Endothelial cell of umbilical vein (primary cell): ENCODE results near the gene CCDC85C. TPM values are rescaled to one million over a fixed set of nuclear protein-coding genes. Genes with fewer than 3 reads are reported as not detected.

Experiments used
- BruUV-seq: library from RNA; stranded (reverse); fragments of 400-500 nt; replicated peaks from 2 replicates; lab custom pipeline; 2021; lab: Mats Ljungman, UMichigan
- CTCF ChIA-PET: fragments of 300-600, 350-600 bp; sonication (Branson Sonifier 250); formaldehyde crosslinking; loops from one replicate; lab custom pipeline; 2021; ENCODE audit warnings: antibody characterized with exemption, inconsistent platforms; lab: Charles Lee
- POLR2A ChIA-PET: fragments of 300-600, 350-600 bp; sonication (Branson Sonifier 250); formaldehyde crosslinking; loops from one replicate; lab custom pipeline; 2021; ENCODE audit warnings: antibody characterized with exemption, inconsistent platforms; lab: Charles Lee
- DNase-seq: peaks from one replicate; pipeline ENCODE4 v3.0.0-alpha.2; 2011; ENCODE audit warnings: low read depth, low spot score
- FAIRE-seq: peaks from 2 replicates; lab custom pipeline; 2011; peaks lifted over from hg19 to GRCh38; lab: Jason Lieb, UNC
- H2AFZ ChIP-seq: 2 replicates; pipeline ENCODE4 v1.6.0; 2012; ENCODE audit warnings: low read depth, low read length, control low read depth, inconsistent platforms
- H3K27ac ChIP-seq: 2 replicates; pipeline ENCODE4 v1.5.1; 2011; ENCODE audit warnings: low read depth, mild to moderate bottlenecking, control low read depth, low read length, moderate library complexity; ENCODE audit not compliant: insufficient read depth
- H3K27me3 ChIP-seq, 2 experiments: 2 replicates each; pipeline versions ENCODE4 v1.6.0 to v1.6.1; 2011; ENCODE audit warnings: low read length in 2 of 2, mixed read lengths in 1 of 2; ENCODE audit not compliant: control insufficient read depth in 2 of 2, insufficient read depth in 2 of 2
- H3K36me3 ChIP-seq, 2 experiments: 2 replicates in 1 of 2; 3 replicates in 1 of 2; pipeline ENCODE4 v1.5.1; 2011; ENCODE audit warnings: low read length in 2 of 2, mild to moderate bottlenecking in 1 of 2, moderate library complexity in 1 of 2; ENCODE audit not compliant: control insufficient read depth in 2 of 2, insufficient read depth in 2 of 2; ENCODE audit errors: extremely low read depth in 1 of 2
- H3K4me1 ChIP-seq: 3 replicates; pipeline ENCODE4 v1.5.1; 2011; ENCODE audit warnings: mild to moderate bottlenecking, low read length; ENCODE audit not compliant: control insufficient read depth, insufficient read depth; ENCODE audit errors: extremely low read depth
- H3K4me2 ChIP-seq: 2 replicates; pipeline ENCODE4 v1.6.1; 2011; ENCODE audit warnings: low read length, control low read depth, mixed read lengths; ENCODE audit not compliant: insufficient read depth
- H3K4me3 ChIP-seq, 3 experiments: fragments of 200-600 bp in 1 of 3; sonication (generic), shearing (Covaris generic) in 1 of 3; replicated peaks in 1 of 3; 2 replicates each; pipeline ENCODE4 v1.5.1; 2011 to 2016; ENCODE audit warnings: control low read depth in 3 of 3, low read length in 3 of 3, mild to moderate bottlenecking in 2 of 3, inconsistent platforms in 1 of 3, low read depth in 1 of 3, moderate library complexity in 1 of 3; ENCODE audit not compliant: insufficient read depth in 1 of 3
- H3K79me2 ChIP-seq: 2 replicates; pipeline ENCODE4 v1.6.0; 2012; ENCODE audit warnings: low read length, inconsistent platforms; ENCODE audit not compliant: control insufficient read depth, insufficient read depth
- H3K9ac ChIP-seq: replicated peaks from 2 replicates; pipeline ENCODE3; 2011; ENCODE audit warnings: low read length, control low read depth; ENCODE audit not compliant: insufficient read depth; ENCODE audit errors: extremely low read depth
- H3K9me1 ChIP-seq: replicated peaks from 3 replicates; pipeline ENCODE4 v1.6.0; 2011; ENCODE audit warnings: mild to moderate bottlenecking, low read length; ENCODE audit not compliant: control insufficient read depth, insufficient read depth; ENCODE audit errors: extremely low read depth
- H3K9me3 ChIP-seq: replicated peaks from 2 replicates; pipeline ENCODE4 v1.5.1; 2012; ENCODE audit warnings: low read length, inconsistent platforms; ENCODE audit not compliant: control insufficient read depth, insufficient read depth
- H4K20me1 ChIP-seq: replicated peaks from 2 replicates; pipeline ENCODE3; 2011; ENCODE audit warnings: mild to moderate bottlenecking, low read length; ENCODE audit not compliant: control insufficient read depth, insufficient read depth; ENCODE audit errors: extremely low read depth
- EZH2 ChIP-seq: IDR thresholded peaks from 2 replicates; pipeline ENCODE4 v1.6.1; 2012; ENCODE audit warnings: borderline replicate concordance, low read depth, mild to moderate bottlenecking, moderate library complexity, low read length, inconsistent platforms; ENCODE audit not compliant: severe bottlenecking
- FOS ChIP-seq: IDR thresholded peaks from 2 replicates; pipeline ENCODE4 v1.6.1; 2011; ENCODE audit warnings: mild to moderate bottlenecking, low read length, moderate library complexity, borderline replicate concordance; ENCODE audit not compliant: insufficient read depth
- GATA2 ChIP-seq: IDR thresholded peaks from 2 replicates; pipeline ENCODE4 v1.7.0; 2011; ENCODE audit warnings: low read depth, mild to moderate bottlenecking, moderate library complexity, mixed read lengths, low read length; ENCODE audit not compliant: insufficient read length, insufficient read depth
- JUN ChIP-seq: IDR thresholded peaks from 2 replicates; pipeline ENCODE4 v1.6.1; 2011; ENCODE audit warnings: borderline replicate concordance, low read depth; ENCODE audit not compliant: insufficient read length, insufficient read depth
- MYC ChIP-seq: IDR thresholded peaks from one replicate; pipeline ENCODE4 v1.6.1; 2011; ENCODE audit warnings: mild to moderate bottlenecking, low read depth, low read length
- POLR2A ChIP-seq: IDR thresholded peaks from 2 replicates; pipeline ENCODE4 v1.6.1; 2012; ENCODE audit warnings: low read depth, mild to moderate bottlenecking, control low read depth, low read length
- POLR2AphosphoS5 ChIP-seq: IDR thresholded peaks from 2 replicates; pipeline ENCODE4 v1.6.1; 2012; ENCODE audit warnings: low read depth, mild to moderate bottlenecking, control low read depth, low read length, moderate library complexity; ENCODE audit not compliant: insufficient read depth
- dilution Hi-C: fragments of 300-500 bp; cut with MboI; formaldehyde crosslinking; loops from one replicate; pipeline ENCODE4 v1.15.0; 2019; ENCODE audit warnings: low sequenced_read_pairs; ENCODE audit not compliant: extremely low pct_ligation_motif_present
- intact Hi-C: fragments of 100-400 bp; cut with micrococcal nuclease; formaldehyde crosslinking; loops from one replicate; pipeline ENCODE4 v1.10.0; 2022
- polyA plus RNA-seq, 4 experiments: library from polyadenylated mRNA; depleted of rRNA in 3 of 4; stranded (reverse) in 3 of 4; unstranded in 1 of 4; fragments of >200 nt; gene quantifications; 2 replicates each; pipeline versions ENCODE4 v1.2.1 to v1.2.3, GENCODE V29; 2011 to 2012; ENCODE audit warnings: missing spikeins in 1 of 4
- small RNA-seq: library from RNA; depleted of rRNA; stranded (forward); fragments of <200 nt; gene quantifications from one replicate; pipeline ENCODE3, GENCODE V24; 2012; ENCODE audit warnings: low replicate concordance, low read depth; ENCODE audit not compliant: insufficient read depth, insufficient read length
- total RNA-seq: library from RNA; stranded (reverse); gene quantifications from 2 replicates; pipeline ENCODE4 v1.2.3, GENCODE V29; 2021
- TF ChIP-seq, protein P1 (sequence below), 2 donors: IDR thresholded peaks; 1 replicate in 1 of 2; 2 replicates in 1 of 2; pipeline ENCODE4 v1.5.1; 2011; ENCODE audit warnings: low read length in 2 of 2, mild to moderate bottlenecking in 2 of 2, moderate library complexity in 2 of 2, control low read depth in 1 of 2, inconsistent platforms in 1 of 2, low read depth in 1 of 2; ENCODE audit not compliant: insufficient read depth in 1 of 2; ENCODE audit errors: extremely low read depth in 1 of 2
- TF ChIP-seq, protein P2 (sequence below): IDR thresholded peaks from 2 replicates; pipeline ENCODE4 v1.6.1; 2011; ENCODE audit not compliant: insufficient read depth, insufficient read length

CCDC85C gene
- total and polyA plus RNA-seq, 2 donors (not counting 3 experiments of a cell fraction or from before 2014, with no cell fraction given) = 7.5 to 17.8 TPM

DNA sequence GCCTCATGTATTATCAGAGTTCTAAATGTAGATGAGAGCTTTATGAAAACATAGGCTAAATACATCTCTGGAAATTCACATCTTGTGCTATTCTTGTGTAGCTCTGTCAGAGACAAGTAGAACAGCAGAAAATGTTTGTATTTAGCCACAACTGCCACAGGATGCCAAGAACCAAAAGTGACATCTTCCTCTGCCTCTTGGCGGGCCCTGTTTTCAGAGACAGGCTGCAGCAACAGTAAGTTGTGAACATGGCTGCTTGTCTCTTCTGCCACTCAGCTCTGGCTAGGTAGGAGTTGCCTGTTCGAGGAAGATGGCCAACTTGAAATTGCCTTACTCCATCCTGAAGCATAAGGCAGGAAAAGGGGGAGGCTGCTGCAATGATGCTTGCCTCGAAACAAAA, 153.7 kb downstream of the CCDC85C start:
- Histone ChIP-seq H3K36me3 (peaks cover under 1 to 13% of the 10 kb centered on the region in 2 experiments), H3K27ac (no peak overlapping the region), H3K9me1 (no peaks in the 10 kb centered on the region), H4K20me1 (no peaks in the 10 kb centered on the region), H3K9ac (no peak overlapping the region), H3K4me2 (no peak overlapping the region), H2AFZ (no peak overlapping the region), H3K27me3 (no peaks in the 10 kb centered on the region), H3K9me3 (no peaks in the 10 kb centered on the region), H3K79me2 (peaks cover 3% of the 10 kb centered on the region), H3K4me1 (peaks cover 4% of the 10 kb centered on the region), H3K4me3 (no peak overlapping the region)
- intact Hi-C loops (no loop called here), dilution Hi-C loops (no loop called here)
- no TSS peak for BruUV-seq
- ChIA-PET POLR2A (no interaction called here), CTCF (interaction anchor here (1.0 to 1.7 kb wide), 2 partner anchors 10 to 12 kb away, joined by 3 to 4 read pairs; no protein-coding TSS in a partner anchor)
- TF ChIP-seq POLR2AphosphoS5 (no peak), GATA2 (no peak), POLR2A (no peak), EZH2 (no peak), MYC (no peak), JUN (no peak), FOS (no peak)
- TF ChIP-seq, protein P1, sequence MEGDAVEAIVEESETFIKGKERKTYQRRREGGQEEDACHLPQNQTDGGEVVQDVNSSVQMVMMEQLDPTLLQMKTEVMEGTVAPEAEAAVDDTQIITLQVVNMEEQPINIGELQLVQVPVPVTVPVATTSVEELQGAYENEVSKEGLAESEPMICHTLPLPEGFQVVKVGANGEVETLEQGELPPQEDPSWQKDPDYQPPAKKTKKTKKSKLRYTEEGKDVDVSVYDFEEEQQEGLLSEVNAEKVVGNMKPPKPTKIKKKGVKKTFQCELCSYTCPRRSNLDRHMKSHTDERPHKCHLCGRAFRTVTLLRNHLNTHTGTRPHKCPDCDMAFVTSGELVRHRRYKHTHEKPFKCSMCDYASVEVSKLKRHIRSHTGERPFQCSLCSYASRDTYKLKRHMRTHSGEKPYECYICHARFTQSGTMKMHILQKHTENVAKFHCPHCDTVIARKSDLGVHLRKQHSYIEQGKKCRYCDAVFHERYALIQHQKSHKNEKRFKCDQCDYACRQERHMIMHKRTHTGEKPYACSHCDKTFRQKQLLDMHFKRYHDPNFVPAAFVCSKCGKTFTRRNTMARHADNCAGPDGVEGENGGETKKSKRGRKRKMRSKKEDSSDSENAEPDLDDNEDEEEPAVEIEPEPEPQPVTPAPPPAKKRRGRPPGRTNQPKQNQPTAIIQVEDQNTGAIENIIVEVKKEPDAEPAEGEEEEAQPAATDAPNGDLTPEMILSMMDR (IDR thresholded peaks at IDR 0.05; ENCODE audit: extremely low read depth in 1 of 2, insufficient read depth in 1 of 2, low read depth in 1 of 2, low read length in 2 of 2) = no peak
- TF ChIP-seq, protein P2, sequence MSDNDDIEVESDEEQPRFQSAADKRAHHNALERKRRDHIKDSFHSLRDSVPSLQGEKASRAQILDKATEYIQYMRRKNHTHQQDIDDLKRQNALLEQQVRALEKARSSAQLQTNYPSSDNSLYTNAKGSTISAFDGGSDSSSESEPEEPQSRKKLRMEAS = no peak
- DNase-seq (no peak), FAIRE-seq (no peak)

Small RNA genes lying within 50 kb of the gene (small RNA-seq; reads per million reads assigned to genes)
- not detected for gene RF00019

Other genes starting within 250 kb of the CCDC85C start
- gene SETD3, start 123.3 kb downstream of the CCDC85C start, total RNA-seq = 51.9 and 53.1 TPM in 2 replicates
- 18.1 and 18.7 TPM in 2 replicates for gene SETD3, start 123.3 kb downstream of the CCDC85C start, polyA plus RNA-seq
- gene CCNK, start 122.8 kb downstream of the CCDC85C start, total RNA-seq = 59.3 and 59.6 TPM in 2 replicates
- gene CCNK, start 122.8 kb downstream of the CCDC85C start, polyA plus RNA-seq = 5.8 and 11.9 TPM in 2 replicates
- gene HHIPL1, start 40.9 kb upstream of the CCDC85C start, total RNA-seq = 2.0 and 2.1 TPM in 2 replicates
- gene HHIPL1, start 40.9 kb upstream of the CCDC85C start, polyA plus RNA-seq = 1.3 TPM in 2 replicates
- gene CYP46A1, start 80.1 kb upstream of the CCDC85C start, total RNA-seq = 0.14 and 0.24 TPM in 2 replicates
- 0.03 and 0.05 TPM in 2 replicates for gene CYP46A1, start 80.1 kb upstream of the CCDC85C start, polyA plus RNA-seq
- gene EML1, start 189.2 kb upstream of the CCDC85C start, total RNA-seq = 33.0 and 47.8 TPM in 2 replicates
- gene EML1, start 189.2 kb upstream of the CCDC85C start, polyA plus RNA-seq = 20.7 and 22.9 TPM in 2 replicates